ENCODE data around the gene PLTP.
"Not testable (repeated sequence)": the region's sequence is repeated elsewhere in the genome, so short reads cannot be mapped to it uniquely, and the experiment has no call there.

The PLTP gene

DNA sequence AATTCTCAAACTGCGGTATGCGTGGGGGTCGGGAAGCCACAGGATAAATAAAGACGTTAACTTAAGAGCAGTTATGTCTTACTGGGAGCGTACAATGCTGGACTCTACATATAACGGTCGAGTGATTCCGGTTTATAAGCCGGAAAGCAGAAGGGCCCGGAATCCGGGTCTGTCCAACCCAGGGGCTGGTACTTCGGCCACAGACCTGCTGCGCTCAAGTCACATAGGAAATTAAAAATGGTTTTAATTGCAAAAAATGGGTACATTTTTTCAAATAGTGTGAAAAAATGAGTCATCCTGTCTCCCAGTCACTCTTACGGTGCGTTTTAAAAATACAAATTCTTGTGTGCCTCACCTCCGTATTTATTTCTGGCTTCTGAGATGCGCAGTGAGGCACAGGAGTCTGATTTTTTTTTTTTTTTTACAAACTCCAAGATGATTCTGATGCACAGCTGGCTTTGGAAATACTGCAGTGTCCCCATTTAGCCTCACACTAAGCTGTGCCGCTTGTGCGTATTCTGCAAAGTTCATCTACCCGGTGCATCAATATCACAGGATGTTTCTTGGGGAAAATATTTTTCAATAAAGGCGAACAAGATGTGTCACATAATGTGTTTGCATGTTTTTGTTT, 23.6 kb upstream of the PLTP start:
- no peak for DNase-seq (ENCODE audit: low spot score)
- TF ChIP-seq, protein P1, sequence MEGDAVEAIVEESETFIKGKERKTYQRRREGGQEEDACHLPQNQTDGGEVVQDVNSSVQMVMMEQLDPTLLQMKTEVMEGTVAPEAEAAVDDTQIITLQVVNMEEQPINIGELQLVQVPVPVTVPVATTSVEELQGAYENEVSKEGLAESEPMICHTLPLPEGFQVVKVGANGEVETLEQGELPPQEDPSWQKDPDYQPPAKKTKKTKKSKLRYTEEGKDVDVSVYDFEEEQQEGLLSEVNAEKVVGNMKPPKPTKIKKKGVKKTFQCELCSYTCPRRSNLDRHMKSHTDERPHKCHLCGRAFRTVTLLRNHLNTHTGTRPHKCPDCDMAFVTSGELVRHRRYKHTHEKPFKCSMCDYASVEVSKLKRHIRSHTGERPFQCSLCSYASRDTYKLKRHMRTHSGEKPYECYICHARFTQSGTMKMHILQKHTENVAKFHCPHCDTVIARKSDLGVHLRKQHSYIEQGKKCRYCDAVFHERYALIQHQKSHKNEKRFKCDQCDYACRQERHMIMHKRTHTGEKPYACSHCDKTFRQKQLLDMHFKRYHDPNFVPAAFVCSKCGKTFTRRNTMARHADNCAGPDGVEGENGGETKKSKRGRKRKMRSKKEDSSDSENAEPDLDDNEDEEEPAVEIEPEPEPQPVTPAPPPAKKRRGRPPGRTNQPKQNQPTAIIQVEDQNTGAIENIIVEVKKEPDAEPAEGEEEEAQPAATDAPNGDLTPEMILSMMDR (IDR thresholded peaks at IDR 0.05; ENCODE audit: extremely low read depth, insufficient read depth, missing control alignments) = no peak
- in situ Hi-C loops (cut with MboI; ENCODE audit: low pct_unique_long_range_greater_than_20kb, low sequenced_read_pairs, unreplicated experiment) = no loop called here

- in situ Hi-C loops (cut with MboI; ENCODE audit: low pct_unique_long_range_greater_than_20kb, low sequenced_read_pairs, unreplicated experiment) = no loop called here
Measured at GRCh38 chr20:45934586-45935415, 22.8 kb upstream of the PLTP start, which contains the start of gene PCIF1. PCIF1 (plus strand) TSS chr20:45934683; CDS start chr20:45939000, 4,317 bp downstream.

DNA sequence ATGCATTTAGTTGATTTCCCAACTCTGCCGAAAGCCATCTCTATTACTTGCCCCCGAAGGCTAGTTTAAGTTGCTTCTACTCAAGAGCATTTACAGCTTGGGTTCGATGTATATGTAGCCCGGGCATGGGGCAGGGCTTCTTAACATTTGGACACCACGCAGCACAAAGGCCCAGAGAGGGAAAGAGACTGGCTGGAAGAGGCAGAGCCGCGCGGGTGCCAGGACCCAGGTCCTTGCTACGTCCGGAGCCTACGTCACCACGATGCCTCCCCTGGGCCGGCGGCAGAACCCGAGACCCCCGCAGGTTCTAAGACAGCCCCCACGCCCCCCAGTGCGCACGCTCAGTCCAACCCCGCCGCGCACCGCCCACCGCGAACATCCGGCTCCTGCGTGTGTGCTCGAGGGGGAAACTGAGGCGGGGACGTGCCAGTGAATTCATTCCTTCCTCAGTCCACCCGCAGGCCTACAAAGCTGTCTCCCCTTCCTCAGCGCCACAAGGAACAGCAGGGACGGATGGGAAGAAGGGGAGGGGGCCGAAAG, 22.2 kb upstream of the PLTP start:
- DNase-seq (ENCODE audit: low spot score) = peak; percentile 65
- in situ Hi-C loops (cut with MboI; ENCODE audit: low pct_unique_long_range_greater_than_20kb, low sequenced_read_pairs, unreplicated experiment) = no loop called here

More at GRCh38 chr20:45934586-45935415, 22.8 kb upstream of the PLTP start, which contains the start of gene PCIF1:
- TF ChIP-seq, protein P1 (IDR thresholded peaks at IDR 0.05; ENCODE audit: extremely low read depth, insufficient read depth, missing control alignments) = no peak
- DNase-seq (ENCODE audit: low spot score) = peak; percentile 100

DNA sequence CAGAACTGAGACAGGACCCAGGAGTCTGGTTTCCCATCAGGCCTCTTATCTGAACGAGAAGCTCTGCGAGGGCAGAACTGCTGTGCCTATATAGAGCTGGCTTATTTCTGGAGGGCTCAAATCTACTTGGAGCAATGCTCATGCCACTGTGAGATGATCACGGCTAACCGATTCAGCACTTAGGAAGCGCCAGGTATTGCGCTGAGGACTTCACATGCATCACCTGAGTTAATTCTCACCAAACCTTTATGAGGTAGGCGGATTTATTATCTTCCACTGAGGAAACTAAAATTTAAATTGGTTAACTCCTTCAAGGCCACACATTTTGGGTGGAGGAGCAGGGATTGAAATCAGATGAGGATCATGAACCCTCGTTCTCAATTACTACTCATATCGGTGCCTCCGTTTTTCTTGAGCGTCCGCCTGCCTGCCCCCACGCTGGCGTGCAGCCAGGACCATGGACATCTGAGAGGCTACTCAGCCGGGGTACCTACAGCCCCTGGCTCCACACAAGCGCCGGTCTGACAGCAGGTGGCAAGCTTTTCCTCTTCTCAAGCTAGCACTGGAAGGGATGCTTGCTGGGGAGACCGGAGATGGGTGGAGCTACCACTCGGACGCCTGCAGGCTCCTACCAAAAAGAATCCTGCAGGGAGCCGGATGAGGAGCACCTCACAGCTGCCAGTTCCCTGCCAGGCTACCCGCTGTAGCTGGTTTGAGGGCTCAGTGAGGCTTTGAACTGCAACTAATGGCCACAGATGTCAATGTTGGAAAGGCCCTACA, 21.5 kb upstream of the PLTP start:
- in situ Hi-C loops (cut with MboI; ENCODE audit: low pct_unique_long_range_greater_than_20kb, low sequenced_read_pairs, unreplicated experiment) = no loop called here
- TF ChIP-seq, protein P1 (IDR thresholded peaks at IDR 0.05; ENCODE audit: extremely low read depth, insufficient read depth, missing control alignments) = peak; percentile 37
- peak; percentile 76 for DNase-seq (ENCODE audit: low spot score)

More for the DNA sequence above, 22.2 kb upstream of the PLTP start:
- TF ChIP-seq, protein P1 (IDR thresholded peaks at IDR 0.05; ENCODE audit: extremely low read depth, insufficient read depth, missing control alignments) = no peak

DNA sequence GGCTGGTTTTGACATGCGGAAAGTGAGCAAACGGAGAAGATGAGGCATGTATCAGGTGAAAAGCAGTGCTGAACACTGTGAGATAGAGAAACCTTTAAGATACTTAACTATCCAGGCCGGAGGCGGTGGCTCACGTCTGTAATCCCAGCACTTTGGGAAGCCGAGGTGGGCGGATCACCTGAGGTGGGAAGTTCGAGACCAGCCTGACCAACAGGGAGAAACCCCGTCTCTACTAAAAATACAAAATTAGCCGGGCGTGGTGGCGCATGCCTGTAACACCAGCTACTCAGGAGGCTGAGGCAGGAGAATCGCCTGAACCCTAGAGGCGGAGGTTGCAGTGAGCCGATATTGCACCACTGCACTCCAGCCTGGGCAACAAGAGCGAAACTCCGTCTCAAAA, 19.7 kb upstream of the PLTP start:
- DNase-seq (ENCODE audit: low spot score); in situ Hi-C loops (cut with MboI; ENCODE audit: low pct_unique_long_range_greater_than_20kb, low sequenced_read_pairs, unreplicated experiment): not testable (repeated sequence)

- in situ Hi-C loops (cut with MboI; ENCODE audit: low pct_unique_long_range_greater_than_20kb, low sequenced_read_pairs, unreplicated experiment) = no loop called here
- TF ChIP-seq, protein P1 (IDR thresholded peaks at IDR 0.05; ENCODE audit: extremely low read depth, insufficient read depth, missing control alignments) = no peak
Measured at GRCh38 chr20:45927071-45927878, 15.3 kb upstream of the PLTP start.

More at GRCh38 chr20:45927071-45927878, 15.3 kb upstream of the PLTP start:
- no peak for DNase-seq (ENCODE audit: low spot score)
